NT2/D1 (cell line): Measurements from ENCODE around the gene CCNQ.

Source experiments
- DNase-seq: peaks from one replicate; pipeline ENCODE4 v3.0.0-alpha.2; 2011; ENCODE audit warnings: low read depth, low spot score
- H3K27me3 ChIP-seq: 2 replicates; pipeline ENCODE4 v1.6.0; 2011; ENCODE audit warnings: mild to moderate bottlenecking; ENCODE audit not compliant: insufficient read length, insufficient read depth
- H3K36me3 ChIP-seq: 2 replicates; pipeline ENCODE4 v1.6.1; 2011; ENCODE audit warnings: mild to moderate bottlenecking, low read length, mixed read lengths; ENCODE audit not compliant: insufficient read depth, insufficient read length
- H3K4me1 ChIP-seq: 2 replicates; pipeline ENCODE4 v1.5.1; 2011; ENCODE audit not compliant: insufficient read depth, insufficient read length
- H3K4me3 ChIP-seq: 2 replicates; pipeline ENCODE4 v1.5.1; 2011; ENCODE audit warnings: low read depth; ENCODE audit not compliant: insufficient read length
- H3K9ac ChIP-seq: 2 replicates; pipeline ENCODE4 v1.6.0; 2011; ENCODE audit warnings: low read depth; ENCODE audit not compliant: insufficient read length
- H3K9me3 ChIP-seq: 2 replicates; pipeline ENCODE4 v1.5.1; 2011; ENCODE audit warnings: mild to moderate bottlenecking, low read length; ENCODE audit not compliant: insufficient read depth
- SUZ12 ChIP-seq: IDR thresholded peaks from 2 replicates; pipeline ENCODE4 v1.6.1; 2011; ENCODE audit not compliant: insufficient read length, insufficient read depth; ENCODE audit errors: extremely low read depth
- YY1 ChIP-seq: IDR thresholded peaks from 2 replicates; pipeline ENCODE4 v1.6.1; 2011; ENCODE audit not compliant: insufficient read length, insufficient read depth
- ZNF274 ChIP-seq: IDR thresholded peaks from 2 replicates; pipeline ENCODE4 v1.6.1; 2011; ENCODE audit warnings: mild to moderate bottlenecking, low read depth, low read length

The CCNQ gene

DNA sequence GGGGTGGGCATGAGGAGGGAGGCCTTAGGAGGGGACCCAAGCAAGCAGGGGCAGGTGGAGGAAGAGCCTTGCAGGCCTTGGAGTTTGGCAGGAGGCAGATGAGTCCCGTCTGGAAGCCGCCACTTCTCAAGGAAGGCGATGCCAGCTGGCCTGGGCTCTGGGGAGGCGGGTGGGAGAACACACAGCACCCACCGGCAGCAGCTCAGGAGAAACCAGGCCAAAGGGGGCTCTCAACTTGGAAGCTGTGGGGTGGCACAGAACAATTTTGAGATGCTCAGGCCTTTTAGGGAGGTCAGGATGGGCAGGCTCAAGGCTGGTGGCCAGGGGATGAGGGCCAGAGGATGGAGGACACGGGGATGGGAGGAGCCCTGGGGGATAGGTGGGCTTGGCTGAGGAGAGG, 36.4 kb upstream of the CCNQ start:
- H3K27me3 ChIP-seq = peaks cover 9% of the 10 kb centered on the region
- H3K9ac ChIP-seq = no peak overlapping the region
- H3K4me1 ChIP-seq = no peaks in the 10 kb centered on the region
- TF ChIP-seq ZNF274 = no peak
- no peak for TF ChIP-seq YY1
- TF ChIP-seq SUZ12 = no peak
- no peak for DNase-seq
- H3K4me3 ChIP-seq = no peak overlapping the region
- no peaks in the 10 kb centered on the region for H3K36me3 ChIP-seq
- no peaks in the 10 kb centered on the region for H3K9me3 ChIP-seq

DNA sequence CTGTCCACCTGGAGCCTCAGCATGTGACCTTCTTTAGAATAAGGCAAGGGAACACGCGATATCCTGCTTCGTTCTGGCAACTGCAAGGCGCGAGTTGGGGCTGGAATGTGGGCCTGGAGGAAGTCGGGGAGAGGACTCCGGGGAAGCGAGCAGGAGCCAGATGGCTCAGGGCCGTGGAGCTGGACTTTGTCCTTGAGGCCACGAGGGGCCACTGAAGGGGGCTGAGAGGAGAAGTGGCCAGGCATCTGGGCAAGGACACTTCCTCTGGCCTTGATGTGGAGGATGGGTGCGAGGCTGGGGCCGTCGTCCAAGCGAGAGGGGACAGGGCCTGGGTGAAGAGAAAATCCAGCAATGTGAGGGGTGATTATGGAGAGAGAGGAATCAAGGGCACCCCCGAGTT, 35.9 kb upstream of the CCNQ start:
- no peak overlapping the region for H3K4me3 ChIP-seq
- no peaks in the 10 kb centered on the region for H3K9me3 ChIP-seq
- peaks cover 3% of the 10 kb centered on the region for H3K27me3 ChIP-seq
- no peaks in the 10 kb centered on the region for H3K4me1 ChIP-seq
- H3K36me3 ChIP-seq = no peaks in the 10 kb centered on the region
- H3K9ac ChIP-seq = no peak overlapping the region
- TF ChIP-seq YY1 (no peak), SUZ12 (no peak), ZNF274 (no peak)
- DNase-seq = no peak

GRCh38 chrX:153634236-153634635, 35.3 kb upstream of the CCNQ start:
- no peak overlapping the region for H3K4me3 ChIP-seq
- no peaks in the 10 kb centered on the region for H3K4me1 ChIP-seq
- H3K9me3 ChIP-seq = no peaks in the 10 kb centered on the region
- DNase-seq = no peak
- peaks cover 2% of the 10 kb centered on the region for H3K27me3 ChIP-seq
- TF ChIP-seq ZNF274 (no peak), SUZ12 (no peak), YY1 (no peak)
- H3K9ac ChIP-seq = no peak overlapping the region
- H3K36me3 ChIP-seq = no peaks in the 10 kb centered on the region

DNA sequence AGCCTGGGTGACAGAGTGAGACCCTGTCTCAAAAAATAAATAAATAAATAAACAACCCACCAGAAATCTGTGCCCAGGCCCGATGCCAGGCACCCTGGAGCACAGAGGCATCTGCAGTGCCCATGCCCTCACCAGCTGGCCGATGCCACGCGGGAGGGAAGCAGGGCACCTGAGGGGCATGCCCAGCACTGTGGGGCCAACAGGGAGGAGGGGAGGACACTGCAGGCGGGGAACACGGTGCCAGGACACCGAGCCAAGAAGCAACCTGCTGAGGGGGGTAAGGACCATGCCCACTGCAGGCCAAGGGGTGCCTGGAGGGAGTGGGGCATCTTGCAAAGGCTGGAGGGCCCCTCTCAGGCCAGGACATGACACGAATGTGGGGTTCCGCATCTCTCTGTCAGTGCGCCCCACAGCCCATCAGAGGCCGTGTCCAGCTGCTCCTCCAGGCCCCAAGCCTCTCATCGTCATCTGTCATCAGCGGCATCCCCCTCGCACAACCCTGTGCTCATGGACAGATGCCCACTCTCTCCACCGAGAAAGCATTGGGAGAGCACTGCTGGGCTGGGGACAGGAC, 34.8 kb upstream of the CCNQ start:
- Histone ChIP-seq H3K9ac (no peak overlapping the region), H3K4me1 (no peaks in the 10 kb centered on the region), H3K27me3 (peaks cover 2% of the 10 kb centered on the region), H3K9me3 (no peaks in the 10 kb centered on the region), H3K4me3 (no peak overlapping the region), H3K36me3 (no peaks in the 10 kb centered on the region)
- no peak for DNase-seq
- TF ChIP-seq ZNF274 (no peak), SUZ12 (no peak), YY1 (no peak)

- Histone ChIP-seq H3K27me3 (peaks cover 2% of the 10 kb centered on the region), H3K9ac (no peak overlapping the region), H3K36me3 (no peaks in the 10 kb centered on the region), H3K4me1 (no peaks in the 10 kb centered on the region), H3K9me3 (no peaks in the 10 kb centered on the region), H3K4me3 (no peak overlapping the region)
- no peak for DNase-seq
- TF ChIP-seq YY1 (no peak), ZNF274 (no peak), SUZ12 (no peak)
Measured at GRCh38 chrX:153633048-153633447, 34.1 kb upstream of the CCNQ start.

DNA sequence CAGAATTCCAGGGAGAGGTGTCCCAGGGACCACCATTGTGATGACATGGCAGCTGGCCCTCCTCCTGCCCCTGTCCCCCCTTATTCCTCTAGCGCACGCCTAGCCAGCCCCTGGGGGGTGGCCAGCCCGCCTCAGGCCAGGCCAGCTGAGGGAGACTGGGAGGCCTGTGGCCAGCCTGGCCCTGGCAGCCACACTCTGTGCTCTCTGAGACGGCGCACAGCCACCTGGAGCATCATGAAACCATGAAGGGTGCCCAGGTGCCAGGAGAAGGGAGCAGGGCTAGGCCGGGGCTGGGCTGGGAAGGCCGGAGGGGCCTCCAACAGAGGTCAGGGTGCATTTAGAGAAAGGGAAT, 33.6 kb upstream of the CCNQ start:
- no peak overlapping the region for H3K9ac ChIP-seq
- H3K27me3 ChIP-seq = peaks cover 2% of the 10 kb centered on the region
- H3K36me3 ChIP-seq = no peaks in the 10 kb centered on the region
- DNase-seq = no peak
- H3K4me1 ChIP-seq = no peaks in the 10 kb centered on the region
- no peaks in the 10 kb centered on the region for H3K9me3 ChIP-seq
- H3K4me3 ChIP-seq = no peak overlapping the region
- TF ChIP-seq SUZ12 = no peak
- TF ChIP-seq ZNF274 = no peak
- no peak for TF ChIP-seq YY1

- Histone ChIP-seq H3K27me3 (peaks cover 2% of the 10 kb centered on the region), H3K9ac (no peak overlapping the region)
Measured at GRCh38 chrX:153631907-153632594, 33.1 kb upstream of the CCNQ start.

More at GRCh38 chrX:153631907-153632594, 33.1 kb upstream of the CCNQ start:
- TF ChIP-seq YY1 = no peak
- H3K4me3 ChIP-seq = no peak overlapping the region
- no peak for DNase-seq
- no peaks in the 10 kb centered on the region for H3K9me3 ChIP-seq
- H3K36me3 ChIP-seq = no peaks in the 10 kb centered on the region
- no peaks in the 10 kb centered on the region for H3K4me1 ChIP-seq
